Bronchial epithelial cell (primary cell): ENCODE data around the gene PTGS1. TPM values are rescaled to one million over a fixed set of nuclear protein-coding genes. Genes with fewer than 3 reads are reported as not detected.

Experiments used
- DNase-seq: peaks from one replicate; pipeline ENCODE4 v3.0.0-alpha.2; 2010; ENCODE audit warnings: low read depth
- FAIRE-seq: peaks from 2 replicates; lab custom pipeline; 2011; peaks lifted over from hg19 to GRCh38; lab: Jason Lieb, UNC
- H3K27me3 ChIP-seq: 2 replicates; pipeline ENCODE4 v1.5.1; 2011; ENCODE audit warnings: low read length; ENCODE audit not compliant: control insufficient read depth, insufficient read depth
- H3K36me3 ChIP-seq: 2 replicates; pipeline ENCODE4 v1.5.1; 2011; ENCODE audit warnings: low read length; ENCODE audit not compliant: control insufficient read depth, insufficient read depth
- H3K4me3 ChIP-seq: 2 replicates; pipeline ENCODE4 v1.5.1; 2011; ENCODE audit warnings: mild to moderate bottlenecking, low read depth, low read length, control low read depth
- total RNA-seq: library from RNA; depleted of rRNA; stranded (reverse); fragments of >200 nt; gene quantifications from 2 replicates; pipeline ENCODE4 v1.2.1, GENCODE V29; 2014
- TF ChIP-seq, protein P1 (sequence below): IDR thresholded peaks from 2 replicates; pipeline ENCODE4 v1.5.1; 2011; ENCODE audit warnings: mild to moderate bottlenecking, moderate library complexity, low read length, control low read depth, inconsistent platforms; ENCODE audit not compliant: insufficient read depth, severe bottlenecking

Gene PTGS1
- total RNA-seq, 1 donor from 2014 or later = 1.3 TPM

DNA sequence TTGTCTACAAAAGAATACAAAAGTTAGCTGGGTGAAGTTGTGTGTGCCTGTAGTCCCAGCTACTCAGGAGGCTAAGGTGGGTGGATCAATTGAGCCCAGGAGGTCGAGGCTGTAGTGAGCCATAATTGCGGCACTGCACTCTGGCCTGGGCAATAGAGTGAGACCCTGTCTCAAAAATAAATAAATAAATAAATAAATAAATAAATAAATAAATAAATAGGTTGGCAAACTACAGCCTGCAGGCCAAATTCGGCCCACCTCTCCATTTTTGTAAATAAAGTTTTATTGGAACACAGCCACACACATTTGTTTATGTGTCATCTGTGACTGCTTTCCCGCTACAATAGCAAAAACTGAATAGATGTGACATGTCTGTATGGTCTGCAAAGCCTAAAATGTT, 9.5 kb downstream of the PTGS1 start:
- DNase-seq (no peak), FAIRE-seq (no peak)
- Histone ChIP-seq H3K27me3 (no peaks in the 10 kb centered on the region), H3K36me3 (no peaks in the 10 kb centered on the region), H3K4me3 (no peak overlapping the region)
- TF ChIP-seq, protein P1, sequence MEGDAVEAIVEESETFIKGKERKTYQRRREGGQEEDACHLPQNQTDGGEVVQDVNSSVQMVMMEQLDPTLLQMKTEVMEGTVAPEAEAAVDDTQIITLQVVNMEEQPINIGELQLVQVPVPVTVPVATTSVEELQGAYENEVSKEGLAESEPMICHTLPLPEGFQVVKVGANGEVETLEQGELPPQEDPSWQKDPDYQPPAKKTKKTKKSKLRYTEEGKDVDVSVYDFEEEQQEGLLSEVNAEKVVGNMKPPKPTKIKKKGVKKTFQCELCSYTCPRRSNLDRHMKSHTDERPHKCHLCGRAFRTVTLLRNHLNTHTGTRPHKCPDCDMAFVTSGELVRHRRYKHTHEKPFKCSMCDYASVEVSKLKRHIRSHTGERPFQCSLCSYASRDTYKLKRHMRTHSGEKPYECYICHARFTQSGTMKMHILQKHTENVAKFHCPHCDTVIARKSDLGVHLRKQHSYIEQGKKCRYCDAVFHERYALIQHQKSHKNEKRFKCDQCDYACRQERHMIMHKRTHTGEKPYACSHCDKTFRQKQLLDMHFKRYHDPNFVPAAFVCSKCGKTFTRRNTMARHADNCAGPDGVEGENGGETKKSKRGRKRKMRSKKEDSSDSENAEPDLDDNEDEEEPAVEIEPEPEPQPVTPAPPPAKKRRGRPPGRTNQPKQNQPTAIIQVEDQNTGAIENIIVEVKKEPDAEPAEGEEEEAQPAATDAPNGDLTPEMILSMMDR = no peak

DNA sequence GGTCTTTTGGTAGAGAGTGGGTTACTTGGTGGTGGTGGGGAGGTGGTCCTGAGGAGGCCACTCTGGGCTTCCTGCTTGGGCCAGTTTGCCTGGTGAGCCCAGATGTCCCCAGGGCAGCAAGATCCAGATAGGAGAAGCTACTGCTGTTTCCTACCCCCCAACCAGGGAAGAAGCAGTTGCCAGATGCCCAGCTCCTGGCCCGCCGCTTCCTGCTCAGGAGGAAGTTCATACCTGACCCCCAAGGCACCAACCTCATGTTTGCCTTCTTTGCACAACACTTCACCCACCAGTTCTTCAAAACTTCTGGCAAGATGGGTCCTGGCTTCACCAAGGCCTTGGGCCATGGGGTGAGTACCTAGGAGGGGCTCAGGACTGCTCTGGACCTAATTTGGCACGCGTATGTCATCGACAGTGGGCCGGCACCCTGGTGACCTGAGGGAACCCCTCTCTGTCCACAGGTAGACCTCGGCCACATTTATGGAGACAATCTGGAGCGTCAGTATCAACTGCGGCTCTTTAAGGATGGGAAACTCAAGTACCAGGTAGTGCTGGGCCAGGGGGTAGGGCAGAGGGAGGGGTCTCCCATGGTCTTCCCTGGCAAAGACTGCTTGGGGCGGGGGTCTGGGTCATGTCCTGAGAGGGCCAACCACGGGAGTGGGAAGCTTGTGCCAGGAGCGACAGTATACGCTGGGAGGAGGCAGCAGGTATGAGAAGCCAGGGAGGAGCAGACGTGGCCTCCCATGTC, 10.6 kb downstream of the PTGS1 start:
- no peak for FAIRE-seq
- no peak for DNase-seq
- TF ChIP-seq, protein P1 = no peak

DNA sequence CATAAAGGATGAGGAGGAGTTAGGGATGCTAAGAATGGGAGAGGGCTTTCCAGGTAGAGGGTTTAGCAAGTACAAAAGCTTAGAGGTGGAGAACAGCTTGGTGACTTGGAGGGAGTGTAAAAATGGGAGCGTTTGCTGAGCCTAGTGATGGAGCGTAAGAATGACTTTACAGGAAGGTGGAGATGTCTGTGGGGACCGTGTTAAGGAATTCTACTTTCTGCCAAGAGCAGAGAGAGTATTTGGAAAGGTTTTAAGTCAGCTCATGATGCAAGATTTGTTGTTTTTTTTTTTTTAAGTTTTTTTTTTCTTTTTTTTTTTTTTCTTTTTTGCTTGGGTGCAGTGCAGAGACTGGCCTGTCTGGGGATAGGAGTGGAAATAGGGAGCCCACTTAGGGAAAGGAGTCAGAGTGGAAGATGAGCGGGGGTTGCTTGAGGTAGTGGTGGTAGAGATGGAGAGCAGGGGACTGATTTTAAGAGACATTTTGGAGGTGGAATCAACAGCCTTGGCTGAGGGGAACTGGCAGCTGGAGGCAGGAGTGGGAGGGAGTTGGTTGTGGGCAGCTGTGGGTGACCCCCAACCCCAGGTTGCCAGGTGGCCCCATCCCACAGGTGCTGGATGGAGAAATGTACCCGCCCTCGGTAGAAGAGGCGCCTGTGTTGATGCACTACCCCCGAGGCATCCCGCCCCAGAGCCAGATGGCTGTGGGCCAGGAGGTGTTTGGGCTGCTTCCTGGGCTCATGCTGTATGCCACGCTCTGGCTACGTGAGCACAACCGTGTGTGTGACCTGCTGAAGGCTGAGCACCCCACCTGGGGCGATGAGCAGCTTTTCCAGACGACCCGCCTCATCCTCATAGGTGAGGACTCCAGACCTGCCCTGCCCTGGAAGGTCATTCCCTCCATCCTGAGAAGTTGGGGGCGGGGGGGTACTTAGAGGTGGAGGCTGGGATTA, 12.4 kb downstream of the PTGS1 start:
- H3K27me3 ChIP-seq = no peaks in the 10 kb centered on the region
- TF ChIP-seq, protein P1 = no peak
- DNase-seq = peak; percentile 27
- FAIRE-seq = no peak
- H3K36me3 ChIP-seq = no peaks in the 10 kb centered on the region
- H3K4me3 ChIP-seq = no peak overlapping the region

More for the DNA sequence above, 10.6 kb downstream of the PTGS1 start:
- Histone ChIP-seq H3K27me3 (no peaks in the 10 kb centered on the region), H3K4me3 (no peak overlapping the region), H3K36me3 (no peaks in the 10 kb centered on the region)

DNA sequence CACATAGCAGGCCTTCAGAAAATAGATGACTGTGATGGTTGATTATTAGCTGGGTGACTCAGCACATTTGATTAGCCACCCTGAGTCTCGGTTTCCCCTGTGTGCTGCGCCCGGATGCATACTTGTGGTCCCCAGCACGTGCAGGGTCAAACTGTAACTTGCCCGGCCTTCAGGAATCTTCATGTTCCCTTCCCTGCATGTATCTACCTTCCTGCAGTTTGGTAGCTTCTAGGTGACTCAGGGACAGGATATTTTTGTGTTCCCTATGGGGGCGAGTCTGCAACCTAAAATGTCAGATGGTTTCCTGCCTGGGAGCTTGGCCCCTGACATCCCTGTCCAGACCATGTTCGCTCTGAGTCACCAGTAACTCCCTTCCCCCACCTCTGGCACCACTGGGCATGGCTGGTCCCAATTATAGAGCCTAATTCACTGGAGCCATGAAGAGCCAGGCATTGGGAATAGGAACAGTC, 13.2 kb downstream of the PTGS1 start:
- Histone ChIP-seq H3K27me3 (no peaks in the 10 kb centered on the region), H3K4me3 (no peak overlapping the region), H3K36me3 (no peaks in the 10 kb centered on the region)
- FAIRE-seq (no peak), DNase-seq (peak; percentile 77)
- TF ChIP-seq, protein P1 = no peak

DNA sequence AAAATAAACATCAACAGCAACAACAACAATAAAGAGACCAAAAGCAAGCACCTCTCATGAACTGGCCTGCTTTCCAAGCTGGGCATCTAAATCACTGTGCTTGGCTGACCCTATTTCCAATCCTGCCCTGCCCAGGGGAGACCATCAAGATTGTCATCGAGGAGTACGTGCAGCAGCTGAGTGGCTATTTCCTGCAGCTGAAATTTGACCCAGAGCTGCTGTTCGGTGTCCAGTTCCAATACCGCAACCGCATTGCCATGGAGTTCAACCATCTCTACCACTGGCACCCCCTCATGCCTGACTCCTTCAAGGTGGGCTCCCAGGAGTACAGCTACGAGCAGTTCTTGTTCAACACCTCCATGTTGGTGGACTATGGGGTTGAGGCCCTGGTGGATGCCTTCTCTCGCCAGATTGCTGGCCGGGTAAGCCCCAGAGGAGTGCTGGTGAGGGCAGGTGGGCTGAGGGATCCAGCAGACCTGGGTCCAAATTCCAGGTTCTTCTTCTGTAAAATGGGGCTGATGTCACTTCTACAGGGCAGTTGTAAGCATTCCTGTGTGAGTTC, 15.6 kb downstream of the PTGS1 start:
- no peaks in the 10 kb centered on the region for H3K27me3 ChIP-seq
- no peaks in the 10 kb centered on the region for H3K36me3 ChIP-seq
- DNase-seq (no peak), FAIRE-seq (no peak)
- H3K4me3 ChIP-seq = no peak overlapping the region
- TF ChIP-seq, protein P1 = no peak
